ENCODE data around the gene MLKL. TPM values are rescaled to one million over a fixed set of nuclear protein-coding genes. Genes with fewer than 3 reads are reported as not detected.

MLKL gene
- total RNA-seq (2022; extraction: Qiagen RNA extraction; ENCODE audit: low read depth), result 31.6 to 34.6 TPM (median 33.7 TPM) in 5 replicates

DNA sequence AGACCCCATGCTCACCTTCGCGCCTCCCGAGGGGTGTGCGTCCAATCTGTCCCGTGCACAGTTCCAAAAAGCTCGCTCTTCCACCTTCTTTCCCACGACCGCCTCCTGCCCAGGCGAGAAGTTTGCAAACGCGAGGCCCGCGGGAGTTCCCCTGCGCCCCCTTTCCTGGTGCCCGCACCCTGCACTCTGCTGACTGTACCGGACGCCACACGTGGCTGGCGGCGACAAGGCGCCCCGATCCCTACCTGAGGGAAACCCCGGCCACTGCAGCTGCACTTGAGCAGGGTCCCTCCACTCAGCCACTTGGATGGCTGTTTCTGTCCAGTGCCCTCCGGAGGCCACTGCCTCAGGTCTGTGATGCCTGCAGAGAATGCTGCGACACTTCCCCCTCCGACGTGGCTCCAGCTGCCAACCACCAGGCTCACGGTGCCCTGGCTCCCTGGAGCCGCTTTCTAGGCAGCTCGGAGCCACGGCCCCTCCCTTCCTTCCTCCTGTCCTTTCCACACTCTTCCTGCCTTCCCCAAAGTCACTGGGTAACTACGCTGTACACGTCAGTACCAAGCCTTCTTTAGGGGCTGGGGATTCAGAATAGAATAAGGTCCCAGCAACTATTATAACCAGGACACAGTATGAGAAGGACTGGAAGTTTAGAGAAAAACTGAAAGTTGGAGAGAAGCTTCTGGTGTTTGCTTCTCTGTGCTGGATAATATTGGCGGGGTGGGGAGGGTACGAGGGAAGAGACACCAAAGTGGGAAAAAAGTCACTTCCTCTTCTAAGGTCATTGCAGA is at the start of gene MLKL:
Gene MLKL (minus strand): TSS at position 425 of the 788 bp plus-strand sequence. CDS start 5,105 bp downstream, outside the sequence.

DNA sequence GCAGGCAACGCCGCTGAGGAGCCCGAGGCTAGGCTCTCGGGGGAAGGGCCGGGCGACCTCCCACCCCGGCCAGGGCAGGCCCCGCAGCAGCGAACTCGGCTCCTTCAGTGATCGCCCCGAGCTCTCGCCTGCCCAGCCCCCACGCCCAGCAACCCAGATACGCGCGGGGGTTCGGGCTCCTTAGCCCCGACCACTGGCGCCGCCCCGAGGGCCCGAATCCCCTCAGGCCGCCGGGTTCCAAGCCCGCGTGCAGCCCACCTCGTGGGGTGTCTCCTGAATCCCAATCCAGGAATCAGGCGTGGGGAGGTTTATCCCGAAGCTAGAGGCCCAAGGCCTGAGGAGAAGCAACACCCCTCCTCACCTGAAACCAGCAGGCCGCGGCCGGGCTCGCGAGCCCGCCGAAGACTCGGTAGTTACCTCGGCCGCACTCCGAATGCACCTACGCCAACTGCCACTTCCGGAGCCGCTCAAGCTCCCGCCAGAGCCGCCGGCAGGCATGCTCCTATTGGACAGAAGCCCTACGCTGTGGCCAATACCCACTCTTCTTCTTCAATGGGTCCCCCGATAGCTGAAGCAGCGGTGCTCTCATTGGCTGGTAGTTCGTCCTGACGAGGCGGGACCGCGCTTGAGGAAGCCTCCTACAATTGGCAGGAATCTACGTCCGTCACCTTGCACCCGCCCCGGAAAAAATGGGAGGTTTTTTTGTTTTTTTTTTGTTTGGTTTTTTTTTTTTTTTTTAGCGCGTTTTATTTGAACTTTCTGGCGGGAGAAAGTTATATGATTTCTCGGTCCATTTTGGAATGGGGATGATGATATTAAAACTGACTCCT is 34.0 kb downstream of the MLKL start, which contains the start of gene RFWD3:
Gene RFWD3 (minus strand): TSS at position 453 of the 830 bp plus-strand sequence. CDS start 5,428 bp downstream, outside the sequence.

Other genes with a start within 250 kb of the MLKL start
- 44.0 to 50.4 TPM (median 48.2 TPM) in 5 replicates for gene GLG1, start 93.7 kb downstream of the MLKL start, total RNA-seq (2022; extraction: Qiagen RNA extraction; ENCODE audit: low read depth)
- 32.2 to 43.7 TPM (median 40.3 TPM) in 5 replicates for gene RFWD3, start 34.0 kb downstream of the MLKL start, total RNA-seq (2022; extraction: Qiagen RNA extraction; ENCODE audit: low read depth)
- gene FA2H, start 74.0 kb upstream of the MLKL start, total RNA-seq (2022; extraction: Qiagen RNA extraction; ENCODE audit: low read depth), result 38.3 to 43.6 TPM (median 40.5 TPM) in 5 replicates

Measured in A549 treated with RU486 at 1 μM for 4 hours (cell line).